CD14-positive monocyte (primary cell): ENCODE data around the gene CKAP5. TPM values are rescaled to one million over a fixed set of nuclear protein-coding genes. Genes with fewer than 3 reads are reported as not detected.

Experiments used
- DNase-seq, 3 donors: peaks; one replicate each; pipeline ENCODE4 v3.0.0-alpha.2; 2011 to 2022
- H2AFZ ChIP-seq: 2 replicates; pipeline ENCODE4 v1.6.0; 2012; ENCODE audit warnings: mild to moderate bottlenecking, low read depth, low read length, inconsistent platforms; ENCODE audit not compliant: insufficient read depth, poor library complexity, severe bottlenecking
- H3K27ac ChIP-seq, 2 donors: 1 replicate in 1 of 2; 2 replicates in 1 of 2; pipeline ENCODE4 v1.5.1; 2012 to 2013; ENCODE audit warnings: low read length in 2 of 2, control low read depth in 1 of 2, inconsistent platforms in 1 of 2, low read depth in 1 of 2, mild to moderate bottlenecking in 1 of 2
- H3K27me3 ChIP-seq, 2 donors: one replicate each; pipeline versions ENCODE4 v1.6.0 to v1.6.1; 2011 to 2013; ENCODE audit warnings: low read length in 2 of 2; ENCODE audit not compliant: control insufficient read depth in 2 of 2, insufficient read depth in 2 of 2
- H3K36me3 ChIP-seq, 2 donors: replicated peaks in 1 of 2; 1 replicate in 1 of 2; 2 replicates in 1 of 2; pipeline versions ENCODE4 v1.5.1 to v1.6.1; 2012 to 2013; ENCODE audit warnings: low read length in 2 of 2, control low read depth in 1 of 2, inconsistent platforms in 1 of 2, mild to moderate bottlenecking in 1 of 2; ENCODE audit not compliant: insufficient read depth in 2 of 2, control insufficient read depth in 1 of 2
- H3K4me1 ChIP-seq, 2 donors: 1 replicate in 1 of 2; 2 replicates in 1 of 2; pipeline versions ENCODE4 v1.5.1 to v1.6.1; 2012 to 2013; ENCODE audit warnings: low read length in 2 of 2, control low read depth in 1 of 2, inconsistent platforms in 1 of 2, mild to moderate bottlenecking in 1 of 2, moderate library complexity in 1 of 2; ENCODE audit not compliant: insufficient read depth in 2 of 2, control insufficient read depth in 1 of 2
- H3K4me2 ChIP-seq: replicated peaks from 2 replicates; pipeline ENCODE3; 2012; ENCODE audit warnings: low read length, moderate library complexity, mild to moderate bottlenecking; ENCODE audit not compliant: poor library complexity, severe bottlenecking; ENCODE audit errors: extremely low read depth
- H3K4me3 ChIP-seq, 3 experiments: fragments of 200-600 bp in 1 of 3; sonication (generic) in 1 of 3; replicated peaks in 1 of 3; 1 replicate in 2 of 3; 2 replicates in 1 of 3; pipeline ENCODE4 v1.5.1; 2011 to 2013; ENCODE audit warnings: low read length in 3 of 3, mild to moderate bottlenecking in 3 of 3, control low read depth in 2 of 3, low read depth in 2 of 3, inconsistent platforms in 1 of 3, moderate library complexity in 1 of 3
- H3K79me2 ChIP-seq: 2 replicates; pipeline ENCODE4 v1.6.0; 2012; ENCODE audit warnings: mild to moderate bottlenecking, control low read depth, inconsistent platforms, low read length, moderate library complexity; ENCODE audit not compliant: insufficient read depth
- H3K9ac ChIP-seq: 2 replicates; pipeline ENCODE4 v1.6.0; 2017; ENCODE audit warnings: low read length, mild to moderate bottlenecking; ENCODE audit not compliant: insufficient read depth, poor library complexity, severe bottlenecking
- H3K9me3 ChIP-seq, 2 donors: replicated peaks in 1 of 2; 1 replicate in 1 of 2; 2 replicates in 1 of 2; pipeline versions ENCODE4 v1.5.1 to v1.6.1; 2012 to 2013; ENCODE audit warnings: low read length in 2 of 2, control low read depth in 1 of 2; ENCODE audit not compliant: control insufficient read depth in 1 of 2, insufficient read depth in 1 of 2
- H4K20me1 ChIP-seq: 2 replicates; pipeline ENCODE4 v1.6.0; 2012; ENCODE audit warnings: mild to moderate bottlenecking, low read length, control low read depth, moderate library complexity; ENCODE audit not compliant: insufficient read depth
- H3K27ac Mint-ChIP-seq, 7 donors: one replicate each; pipeline ENCODE4 v1.8.0; 2020; ENCODE audit warnings: mild to moderate bottlenecking in 7 of 7, mixed read lengths in 7 of 7, moderate library complexity in 6 of 7, inconsistent platforms in 2 of 7
- H3K27me3 Mint-ChIP-seq, 3 donors: one replicate each; pipeline ENCODE4 v1.8.0; 2021 to 2022; ENCODE audit warnings: low read depth in 3 of 3, mild to moderate bottlenecking in 3 of 3, mixed read lengths in 3 of 3, moderate library complexity in 3 of 3, inconsistent platforms in 1 of 3
- H3K36me3 Mint-ChIP-seq, 2 donors: one replicate each; pipeline ENCODE4 v1.8.0; 2020; ENCODE audit warnings: mixed read lengths in 2 of 2, inconsistent platforms in 1 of 2, mild to moderate bottlenecking in 1 of 2
- H3K4me1 Mint-ChIP-seq: one replicate; pipeline ENCODE4 v1.8.0; 2020; ENCODE audit warnings: mild to moderate bottlenecking, mixed read lengths
- H3K4me3 Mint-ChIP-seq, 2 donors: one replicate each; pipeline ENCODE4 v1.8.0; 2020; ENCODE audit warnings: mild to moderate bottlenecking in 2 of 2, mixed read lengths in 2 of 2, moderate library complexity in 1 of 2
- H3K9me3 Mint-ChIP-seq, 7 donors: one replicate each; pipeline ENCODE4 v1.8.0; 2020 to 2022; ENCODE audit warnings: mixed read lengths in 7 of 7, mild to moderate bottlenecking in 6 of 7, moderate library complexity in 6 of 7, inconsistent platforms in 2 of 7
- CTCF ChIP-seq: fragments of 200-600 bp; IDR thresholded peaks from one replicate; pipeline ENCODE4 v1.8.0; 2022; ENCODE audit warnings: antibody characterized with exemption, mild to moderate bottlenecking
- WGBS: methylation state at CpG from one replicate; pipeline ENCODE4 v1.1.5; 2013; ENCODE audit warnings: missing lambda C conversion rate; ENCODE audit not compliant: insufficient coverage; 5-methylcytosine and 5-hydroxymethylcytosine counted together
- intact Hi-C, 2 donors: fragments of 100-400 bp; cut with micrococcal nuclease; formaldehyde crosslinking; loops; one replicate each; pipeline versions ENCODE4 v1.15.0 to v1.15.1; 2023
- polyA plus RNA-seq, 3 donors: library from polyadenylated mRNA; depleted of rRNA in 1 of 3; unstranded in 2 of 3; stranded (reverse) in 1 of 3; fragments of 300-500 nt in 2 of 3; fragments of >200 nt in 1 of 3; fragmentation: Illumina TruSeq in 2 of 3; gene quantifications; 1 replicate in 2 of 3; 2 replicates in 1 of 3; pipeline ENCODE4 v1.2.3, GENCODE V29; 2012 to 2021

The CKAP5 gene
- polyA plus RNA-seq, 3 donors, result 6.4 to 10.2 (median 7.9) TPM

DNA sequence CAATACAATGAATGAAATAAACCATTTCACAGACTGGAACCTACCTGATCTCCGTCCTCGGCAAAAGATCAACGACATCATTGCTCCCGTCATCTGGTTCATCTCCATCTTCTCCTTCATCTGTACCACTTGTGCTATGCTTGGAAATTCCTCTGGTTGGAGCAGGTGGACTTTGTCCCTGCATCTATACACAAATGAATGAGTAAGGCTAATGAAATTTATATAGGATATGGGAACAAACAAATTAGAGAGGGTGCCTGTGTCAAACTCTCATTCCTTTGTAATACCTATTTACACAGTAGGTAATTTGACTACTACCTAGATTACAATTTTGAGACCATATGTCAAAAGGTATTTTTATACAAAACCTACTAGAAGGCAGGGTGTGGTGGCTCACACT lies 67.7 kb downstream of the CKAP5 start:
- H2AFZ ChIP-seq, result no peak overlapping the region
- H3K9me3 ChIP-seq, result no peaks in the 10 kb centered on the region
- H3K79me2 ChIP-seq, result no peaks in the 10 kb centered on the region
- peak overlapping the region in 1 of 7 donors; percentile 40 for H3K27ac Mint-ChIP-seq
- no peaks in the 10 kb centered on the region for H3K4me1 ChIP-seq
- H3K4me3 Mint-ChIP-seq, result no peak overlapping the region
- H3K36me3 ChIP-seq, result peaks cover 72 to 96% of the 10 kb centered on the region in 2 donors
- H3K4me3 ChIP-seq, result no peak overlapping the region
- DNase-seq, result no peak
- H3K27me3 Mint-ChIP-seq, result no peaks in the 10 kb centered on the region
- no peak for TF ChIP-seq CTCF
- intact Hi-C loops, result loop anchor here in 1 of 2 donors (10.0 kb wide), 1 partner anchor 966 kb away; no protein-coding TSS in a partner anchor
- H3K27me3 ChIP-seq, result no peaks in the 10 kb centered on the region
- no peak overlapping the region for H3K27ac ChIP-seq
- no peak overlapping the region for H3K4me2 ChIP-seq
- H3K36me3 Mint-ChIP-seq, result peaks cover 85 to 95% of the 10 kb centered on the region in 2 donors
- no peaks in the 10 kb centered on the region for H3K4me1 Mint-ChIP-seq
- no CpG with 5 or more reads among the region's 4 CpGs for WGBS
- H3K9ac ChIP-seq, result no peak overlapping the region
- H3K9me3 Mint-ChIP-seq, result no peaks in the 10 kb centered on the region
- H4K20me1 ChIP-seq, result no peaks in the 10 kb centered on the region

- no CpG with 5 or more reads among the region's 2 CpGs for WGBS
- intact Hi-C loops, result loop anchor here in 1 of 2 donors (10.0 kb wide), 1 partner anchor 968 kb away; no protein-coding TSS in a partner anchor
- H4K20me1 ChIP-seq, result no peaks in the 10 kb centered on the region
- Mint-ChIP-seq H3K27ac (no peak overlapping the region), H3K4me3 (no peak overlapping the region), H3K36me3 (peaks cover 83 to 95% of the 10 kb centered on the region in 2 donors), H3K9me3 (no peaks in the 10 kb centered on the region), H3K27me3 (no peaks in the 10 kb centered on the region), H3K4me1 (no peaks in the 10 kb centered on the region)
- no peak overlapping the region for H3K4me2 ChIP-seq
- no peaks in the 10 kb centered on the region for H3K79me2 ChIP-seq
- H2AFZ ChIP-seq, result no peak overlapping the region
- H3K4me1 ChIP-seq, result no peaks in the 10 kb centered on the region
- no peak overlapping the region for H3K27ac ChIP-seq
- H3K36me3 ChIP-seq, result peaks cover 63 to 96% of the 10 kb centered on the region in 2 donors
- no peak for DNase-seq
- no peak overlapping the region for H3K9ac ChIP-seq
- no peaks in the 10 kb centered on the region for H3K9me3 ChIP-seq
- no peaks in the 10 kb centered on the region for H3K27me3 ChIP-seq
- H3K4me3 ChIP-seq, result no peak overlapping the region
- no peak for TF ChIP-seq CTCF
These were observed 69.2 kb downstream of the CKAP5 start for GRCh38 chr11:46776878-46777277.
